Naive B cell (primary cell): Measurements from ENCODE around the gene SPRYD7. TPM values are rescaled to one million over a fixed set of nuclear protein-coding genes. Genes with fewer than 3 reads are reported as not detected.

Source experiments
- ATAC-seq, 2 donors: fragments of 150-1000 bp; cut with Tn5 transposase; 2 replicates each; pipeline ENCODE4 v1.10.0; 2021; ENCODE audit warnings: low read depth in 2 of 2, mild to moderate bottlenecking in 2 of 2, moderate library complexity in 2 of 2
- DNase-seq: peaks from one replicate; pipeline ENCODE4 v3.0.0; 2022
- H3K27ac Mint-ChIP-seq, 6 donors: one replicate each; pipeline ENCODE4 v1.8.0; 2020 to 2022; ENCODE audit warnings: mild to moderate bottlenecking in 6 of 6, mixed read lengths in 6 of 6, moderate library complexity in 5 of 6, inconsistent platforms in 2 of 6
- H3K27me3 Mint-ChIP-seq, 3 donors: one replicate each; pipeline ENCODE4 v1.8.0; 2021 to 2022; ENCODE audit warnings: mixed read lengths in 3 of 3, mild to moderate bottlenecking in 1 of 3
- H3K36me3 Mint-ChIP-seq, 2 donors: one replicate each; pipeline ENCODE4 v1.8.0; 2020 to 2022; ENCODE audit warnings: mixed read lengths in 2 of 2, inconsistent platforms in 1 of 2, mild to moderate bottlenecking in 1 of 2
- H3K4me1 Mint-ChIP-seq, 3 donors: one replicate each; pipeline ENCODE4 v1.8.0; 2020 to 2022; ENCODE audit warnings: mixed read lengths in 3 of 3, inconsistent platforms in 1 of 3, mild to moderate bottlenecking in 1 of 3, moderate library complexity in 1 of 3
- H3K4me3 Mint-ChIP-seq, 8 donors: one replicate each; pipeline ENCODE4 v1.8.0; 2020 to 2022; ENCODE audit warnings: mild to moderate bottlenecking in 8 of 8, mixed read lengths in 8 of 8, moderate library complexity in 8 of 8, inconsistent platforms in 2 of 8
- H3K9me3 Mint-ChIP-seq, 7 donors: one replicate each; pipeline ENCODE4 v1.8.0; 2020 to 2022; ENCODE audit warnings: mixed read lengths in 7 of 7, mild to moderate bottlenecking in 5 of 7, inconsistent platforms in 2 of 7, moderate library complexity in 1 of 7
- polyA plus RNA-seq, 6 donors: library from polyadenylated mRNA; unstranded; fragments of 300-500 nt; fragmentation: Illumina TruSeq; gene quantifications; one replicate each; pipeline ENCODE4 v1.2.3, GENCODE V29; 2021; ENCODE audit warnings: low read depth in 6 of 6

SPRYD7 gene, protein sequence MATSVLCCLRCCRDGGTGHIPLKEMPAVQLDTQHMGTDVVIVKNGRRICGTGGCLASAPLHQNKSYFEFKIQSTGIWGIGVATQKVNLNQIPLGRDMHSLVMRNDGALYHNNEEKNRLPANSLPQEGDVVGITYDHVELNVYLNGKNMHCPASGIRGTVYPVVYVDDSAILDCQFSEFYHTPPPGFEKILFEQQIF
- polyA plus RNA-seq, result 1 to 10 TPM; 4.4 to 8.7 (median 6.1) TPM

- no peaks in the 10 kb centered on the region for H3K9me3 Mint-ChIP-seq
Measured at GRCh38 chr13:49936075-49936967, at the start of gene SPRYD7. Gene SPRYD7 (minus strand): TSS chr13:49936340. CDS start chr13:49936235, 105 bp downstream.

GRCh38 chr13:49985129-49985528 lies 49.0 kb upstream of the SPRYD7 start:
- no peak overlapping the region for H3K4me3 Mint-ChIP-seq
- ATAC-seq (no peak), DNase-seq (no peak)
- H3K36me3 Mint-ChIP-seq, result no peaks in the 10 kb centered on the region
- peak overlapping the region in 2 of 6 donors; percentile 43 to 59 for H3K27ac Mint-ChIP-seq
- peaks cover 4 to 11% (median 7%) of the 10 kb centered on the region in 3 donors for H3K4me1 Mint-ChIP-seq
- no peaks in the 10 kb centered on the region for H3K9me3 Mint-ChIP-seq
- H3K27me3 Mint-ChIP-seq, result no peaks in the 10 kb centered on the region

More at GRCh38 chr13:49936075-49936967, at the start of gene SPRYD7:
- Mint-ChIP-seq H3K36me3 (no peaks in the 10 kb centered on the region), H3K4me3 (peak within 1 kb of the TSS; percentile 85 to 97 (median 95)), H3K27me3 (no peaks in the 10 kb centered on the region), H3K4me1 (peaks cover 18 to 24% (median 21%) of the 10 kb centered on the region in 3 donors), H3K27ac (peak within 1 kb of the TSS; percentile 91 to 96 (median 96))
- DNase-seq, result peak; percentile 98
- peak; percentile 86 to 88 for ATAC-seq

DNA sequence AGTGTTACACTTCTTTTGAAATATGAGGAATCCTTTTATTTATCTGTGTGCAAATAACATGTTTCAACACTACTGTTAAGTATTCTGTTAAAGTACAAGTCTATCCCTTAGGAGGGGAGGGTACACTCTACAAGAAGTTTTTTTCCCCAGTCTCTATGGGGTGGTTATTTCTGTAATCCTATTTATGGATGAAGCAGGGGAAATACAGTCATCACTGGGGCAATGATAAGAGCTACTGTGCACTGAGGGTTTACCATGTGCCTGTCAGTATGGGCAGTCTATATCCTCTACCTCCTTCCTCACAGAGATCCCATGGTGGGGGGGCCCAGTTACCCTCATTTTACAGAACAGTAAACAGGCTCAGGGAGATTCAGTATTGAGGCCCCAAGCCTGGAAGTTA lies 44.1 kb upstream of the SPRYD7 start:
- no peaks in the 10 kb centered on the region for H3K9me3 Mint-ChIP-seq
- H3K36me3 Mint-ChIP-seq, result no peaks in the 10 kb centered on the region
- peak overlapping the region in 1 of 6 donors; percentile 56 for H3K27ac Mint-ChIP-seq
- ATAC-seq (no peak), DNase-seq (no peak)
- no peak overlapping the region for H3K4me3 Mint-ChIP-seq
- H3K4me1 Mint-ChIP-seq, result peaks cover 8 to 14% (median 9%) of the 10 kb centered on the region in 3 donors
- no peaks in the 10 kb centered on the region for H3K27me3 Mint-ChIP-seq

GRCh38 chr13:49977992-49978391 lies 41.9 kb upstream of the SPRYD7 start:
- Mint-ChIP-seq H3K36me3 (no peaks in the 10 kb centered on the region), H3K27ac (peak overlapping the region in 2 of 6 donors; percentile 20 to 60), H3K9me3 (no peaks in the 10 kb centered on the region), H3K27me3 (no peaks in the 10 kb centered on the region), H3K4me3 (no peak overlapping the region), H3K4me1 (peaks cover 5 to 14% (median 8%) of the 10 kb centered on the region in 3 donors)
- no peak for DNase-seq
- no peak for ATAC-seq

DNA sequence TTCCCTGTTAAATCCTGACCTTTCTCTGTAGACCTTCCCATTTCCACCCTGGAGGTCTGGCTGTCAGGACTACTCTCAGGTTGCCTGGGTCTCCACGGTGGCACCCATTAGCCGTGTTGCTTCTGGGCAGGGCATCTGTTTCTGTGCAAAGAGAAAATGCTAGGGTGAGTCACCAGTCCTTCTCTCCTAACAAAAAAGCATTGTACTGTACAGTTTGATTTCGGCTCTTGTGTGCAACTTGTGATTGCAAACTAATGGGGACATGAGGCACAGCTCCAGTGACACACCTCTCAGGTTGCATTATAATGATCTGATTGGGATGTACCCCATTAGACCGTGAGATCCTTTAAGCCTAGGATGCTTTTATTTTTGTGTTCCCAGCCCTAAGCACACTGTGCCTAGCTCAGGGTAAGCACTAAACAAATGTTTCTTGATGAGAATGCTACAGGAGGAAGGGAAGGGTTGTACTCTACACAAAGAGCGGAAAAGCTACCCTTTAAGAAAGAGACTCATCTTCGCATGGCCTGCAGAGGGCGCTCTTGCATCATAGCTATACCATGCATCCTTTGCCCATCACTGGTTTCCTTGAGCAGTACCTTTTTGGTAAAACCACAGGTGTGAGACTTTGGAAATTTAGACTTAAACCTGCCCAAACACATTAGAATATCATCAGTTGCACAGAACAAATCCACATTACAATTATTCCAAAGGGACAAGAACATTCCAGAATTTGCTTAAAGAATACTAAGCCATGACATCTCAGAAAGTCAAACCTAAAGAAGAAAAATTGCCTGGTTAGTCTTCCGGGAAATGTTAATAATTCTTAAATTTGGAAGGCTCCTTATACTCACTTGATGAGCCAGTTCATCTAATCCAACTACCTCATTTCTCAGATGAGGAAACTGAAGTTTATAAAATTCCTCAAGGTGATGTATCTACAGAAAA lies 40.4 kb upstream of the SPRYD7 start:
- no peak overlapping the region for H3K4me3 Mint-ChIP-seq
- H3K27me3 Mint-ChIP-seq, result no peaks in the 10 kb centered on the region
- peaks cover 2 to 13% (median 5%) of the 10 kb centered on the region in 3 donors for H3K4me1 Mint-ChIP-seq
- peak; percentile 66 for DNase-seq
- H3K9me3 Mint-ChIP-seq, result no peaks in the 10 kb centered on the region
- peak; percentile 77 to 92 for ATAC-seq
- H3K27ac Mint-ChIP-seq, result peak overlapping the region in 2 of 6 donors; percentile 25 to 45
- H3K36me3 Mint-ChIP-seq, result no peaks in the 10 kb centered on the region

- Mint-ChIP-seq H3K9me3 (no peaks in the 10 kb centered on the region), H3K27ac (no peak overlapping the region), H3K4me3 (no peak overlapping the region), H3K27me3 (no peaks in the 10 kb centered on the region), H3K4me1 (peaks cover 0 to 12% (median 5%) of the 10 kb centered on the region in 3 donors), H3K36me3 (no peaks in the 10 kb centered on the region)
- no peak for ATAC-seq
- DNase-seq, result no peak
Measured at GRCh38 chr13:49975826-49976225, 39.7 kb upstream of the SPRYD7 start.

- no peak for ATAC-seq
- peaks cover 0 to 7% (median 5%) of the 10 kb centered on the region in 3 donors for H3K4me1 Mint-ChIP-seq
- H3K27ac Mint-ChIP-seq, result peak overlapping the region in 3 of 6 donors; percentile 30 to 66 (median 47)
Measured at GRCh38 chr13:49972709-49973108, 36.6 kb upstream of the SPRYD7 start.

GRCh38 chr13:49967456-49967855 lies 31.3 kb upstream of the SPRYD7 start:
- DNase-seq (no peak), ATAC-seq (no peak)
- Mint-ChIP-seq H3K27me3 (no peaks in the 10 kb centered on the region), H3K4me1 (no peaks in the 10 kb centered on the region), H3K27ac (no peak overlapping the region), H3K9me3 (peaks cover 3 to 37% (median 20%) of the 10 kb centered on the region in 7 donors), H3K36me3 (peaks cover 25 to 29% of the 10 kb centered on the region in 2 donors), H3K4me3 (no peak overlapping the region)

More at GRCh38 chr13:49972709-49973108, 36.6 kb upstream of the SPRYD7 start:
- peaks cover 0 to 2% (median 0%) of the 10 kb centered on the region in 7 donors for H3K9me3 Mint-ChIP-seq
- no peaks in the 10 kb centered on the region for H3K36me3 Mint-ChIP-seq
- no peak for DNase-seq
- H3K27me3 Mint-ChIP-seq, result no peaks in the 10 kb centered on the region
- no peak overlapping the region for H3K4me3 Mint-ChIP-seq

- Mint-ChIP-seq H3K4me3 (no peak overlapping the region), H3K36me3 (peaks cover 15 to 27% of the 10 kb centered on the region in 2 donors), H3K27ac (no peak overlapping the region), H3K4me1 (peaks cover 6 to 9% (median 6%) of the 10 kb centered on the region in 3 donors), H3K9me3 (peaks cover 0 to 29% (median 12%) of the 10 kb centered on the region in 7 donors), H3K27me3 (no peaks in the 10 kb centered on the region)
- DNase-seq (no peak), ATAC-seq (no peak)
Measured at GRCh38 chr13:49958321-49958720, 22.2 kb upstream of the SPRYD7 start.

GRCh38 chr13:49956131-49956530 lies 20.0 kb upstream of the SPRYD7 start:
- Mint-ChIP-seq H3K4me1 (peaks cover 6 to 9% (median 6%) of the 10 kb centered on the region in 3 donors), H3K4me3 (peak overlapping the region in 1 of 8 donors; percentile 35), H3K27ac (no peak overlapping the region), H3K36me3 (peaks cover 6 to 20% of the 10 kb centered on the region in 2 donors), H3K27me3 (no peaks in the 10 kb centered on the region), H3K9me3 (peaks cover 0 to 12% (median 4%) of the 10 kb centered on the region in 7 donors)
- no peak for ATAC-seq
- DNase-seq, result no peak

GRCh38 chr13:49954674-49955455 lies 18.7 kb upstream of the SPRYD7 start:
- Mint-ChIP-seq H3K36me3 (peaks cover 0 to 9% of the 10 kb centered on the region in 2 donors), H3K9me3 (peaks cover 0 to 6% (median 0%) of the 10 kb centered on the region in 7 donors), H3K4me3 (no peak overlapping the region), H3K27ac (no peak overlapping the region), H3K27me3 (no peaks in the 10 kb centered on the region), H3K4me1 (peaks cover 6 to 9% (median 6%) of the 10 kb centered on the region in 3 donors)
- ATAC-seq (no peak), DNase-seq (no peak)

DNA sequence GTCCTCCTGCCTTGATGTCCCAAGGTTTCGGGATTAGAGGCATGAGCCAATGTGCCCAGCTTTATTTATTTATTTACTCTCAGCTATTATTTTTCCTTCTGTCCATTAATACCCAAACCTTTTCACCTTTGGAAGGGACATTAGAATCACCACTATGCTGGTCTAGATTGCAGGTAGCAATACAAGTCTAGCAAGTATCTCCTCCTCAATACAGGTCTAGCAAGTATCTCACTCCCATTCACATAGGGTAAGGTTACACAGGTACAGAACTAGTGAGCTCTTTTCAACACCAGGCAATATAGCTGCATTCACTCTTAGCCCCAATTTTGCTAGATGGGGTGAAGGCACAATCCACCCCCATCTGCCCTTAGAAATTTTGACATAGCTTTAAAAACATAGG lies 17.4 kb upstream of the SPRYD7 start:
- no peaks in the 10 kb centered on the region for H3K27me3 Mint-ChIP-seq
- no peaks in the 10 kb centered on the region for H3K36me3 Mint-ChIP-seq
- H3K4me1 Mint-ChIP-seq, result peaks cover 6 to 9% (median 6%) of the 10 kb centered on the region in 3 donors
- peaks cover 0 to 4% (median 0%) of the 10 kb centered on the region in 7 donors for H3K9me3 Mint-ChIP-seq
- peak overlapping the region in 1 of 8 donors; percentile 72 for H3K4me3 Mint-ChIP-seq
- peak overlapping the region in 1 of 6 donors; percentile 73 for H3K27ac Mint-ChIP-seq
- DNase-seq (no peak), ATAC-seq (no peak)
